Naive thymus-derived CD4-positive, alpha-beta T cell (primary cell): Measurements from ENCODE around the gene ASAP2. TPM values are rescaled to one million over a fixed set of nuclear protein-coding genes. Genes with fewer than 3 reads are reported as not detected.

Experiments
- ATAC-seq: fragments of 150-1000 bp; cut with Tn5 transposase; 2 replicates; pipeline ENCODE4 v1.10.0; 2021; ENCODE audit warnings: mild to moderate bottlenecking, moderate library complexity
- CTCF ChIA-PET: fragments of 350-600 bp; sonication (Branson Sonifier 250); formaldehyde crosslinking; loops from one replicate; lab custom pipeline; 2021; ENCODE audit warnings: antibody characterized with exemption; lab: Charles Lee
- POLR2A ChIA-PET: fragments of 350-600 bp; sonication (Branson Sonifier 250); formaldehyde crosslinking; loops from one replicate; lab custom pipeline; 2021; ENCODE audit warnings: antibody characterized with exemption, inconsistent platforms; lab: Charles Lee
- DNase-seq, 9 donors: peaks; one replicate each; pipeline versions ENCODE4 v3.0.0 to v3.0.0-alpha.2; 2020 to 2022; ENCODE audit warnings: mixed read lengths in 1 of 9
- H3K27ac ChIP-seq: one replicate; pipeline ENCODE4 v1.7.0; 2013; ENCODE audit warnings: mild to moderate bottlenecking, low read depth, low read length, moderate library complexity
- H3K27me3 ChIP-seq, 2 donors: one replicate each; pipeline ENCODE4 v1.7.0; 2013; ENCODE audit warnings: low read length in 2 of 2, mild to moderate bottlenecking in 2 of 2, moderate library complexity in 2 of 2; ENCODE audit not compliant: control insufficient read depth in 2 of 2, insufficient read depth in 2 of 2
- H3K36me3 ChIP-seq, 3 experiments: 1 replicate in 2 of 3; 2 replicates in 1 of 3; pipeline ENCODE4 v1.7.0; 2013; ENCODE audit warnings: low read length in 3 of 3, mild to moderate bottlenecking in 3 of 3, moderate library complexity in 1 of 3; ENCODE audit not compliant: insufficient read depth in 3 of 3, control insufficient read depth in 2 of 3
- H3K4me1 ChIP-seq, 2 donors: one replicate each; pipeline ENCODE4 v1.7.0; 2013; ENCODE audit warnings: low read length in 2 of 2, mild to moderate bottlenecking in 2 of 2, moderate library complexity in 1 of 2; ENCODE audit not compliant: control insufficient read depth in 2 of 2, insufficient read depth in 2 of 2
- H3K4me3 ChIP-seq: 2 replicates; pipeline ENCODE4 v1.7.0; 2013; ENCODE audit warnings: mild to moderate bottlenecking, low read length
- H3K9me3 ChIP-seq, 3 experiments: 1 replicate in 2 of 3; 2 replicates in 1 of 3; pipeline ENCODE4 v1.7.0; 2013; ENCODE audit warnings: low read length in 3 of 3; ENCODE audit not compliant: control insufficient read depth in 2 of 3
- H3K27ac Mint-ChIP-seq, 9 donors: one replicate each; pipeline ENCODE4 v1.8.0; 2020 to 2022; ENCODE audit warnings: mixed read lengths in 9 of 9, mild to moderate bottlenecking in 8 of 9, moderate library complexity in 5 of 9, inconsistent platforms in 2 of 9
- H3K27me3 Mint-ChIP-seq, 5 donors: one replicate each; pipeline ENCODE4 v1.8.0; 2021 to 2022; ENCODE audit warnings: mixed read lengths in 5 of 5, mild to moderate bottlenecking in 1 of 5
- H3K36me3 Mint-ChIP-seq, 5 donors: one replicate each; pipeline ENCODE4 v1.8.0; 2020 to 2022; ENCODE audit warnings: mixed read lengths in 5 of 5, mild to moderate bottlenecking in 3 of 5, inconsistent platforms in 1 of 5
- H3K4me1 Mint-ChIP-seq, 7 donors: one replicate each; pipeline ENCODE4 v1.8.0; 2020 to 2022; ENCODE audit warnings: mixed read lengths in 7 of 7, mild to moderate bottlenecking in 3 of 7, inconsistent platforms in 1 of 7
- H3K4me3 Mint-ChIP-seq, 10 donors: one replicate each; pipeline ENCODE4 v1.8.0; 2020 to 2022; ENCODE audit warnings: mild to moderate bottlenecking in 10 of 10, mixed read lengths in 10 of 10, moderate library complexity in 6 of 10, inconsistent platforms in 2 of 10
- H3K9me3 Mint-ChIP-seq, 11 donors: one replicate each; pipeline ENCODE4 v1.8.0; 2020 to 2022; ENCODE audit warnings: mixed read lengths in 11 of 11, mild to moderate bottlenecking in 4 of 11, inconsistent platforms in 1 of 11, moderate library complexity in 1 of 11
- intact Hi-C, 2 donors: fragments of 100-400 bp; cut with micrococcal nuclease; formaldehyde crosslinking; loops; one replicate each; pipeline ENCODE4 v1.15.1; 2023
- polyA plus RNA-seq, 2 donors: library from polyadenylated mRNA; unstranded; fragments of 300-500 nt; fragmentation: Illumina TruSeq; gene quantifications; one replicate each; pipeline ENCODE4 v1.2.3, GENCODE V29; 2021
- total RNA-seq, 6 experiments: library from RNA in 5 of 6; stranded (reverse) in 5 of 6; gene quantifications; 1 replicate in 5 of 6; 2 replicates in 1 of 6; pipeline ENCODE4 v1.2.3 and lab custom pipeline; 2021 to 2026

ASAP2 gene
- total and polyA plus RNA-seq, 7 experiments from 2014 or later = 0.10 to 1.2 (median 0.45) TPM; not detected in 4

- Histone ChIP-seq H3K27me3 (no peaks in the 10 kb centered on the region), H3K36me3 (no peaks in the 10 kb centered on the region), H3K4me3 (no peak overlapping the region), H3K4me1 (no peaks in the 10 kb centered on the region), H3K9me3 (no peaks in the 10 kb centered on the region), H3K27ac (no peak overlapping the region)
- intact Hi-C loops = no loop called here
- Mint-ChIP-seq H3K36me3 (no peaks in the 10 kb centered on the region), H3K4me3 (no peak overlapping the region), H3K27ac (no peak overlapping the region), H3K9me3 (no peaks in the 10 kb centered on the region), H3K4me1 (no peaks in the 10 kb centered on the region), H3K27me3 (peaks cover 0 to 4% (median 0%) of the 10 kb centered on the region in 5 donors)
- ChIA-PET CTCF (no interaction called here), POLR2A (no interaction called here)
- DNase-seq (no peak), ATAC-seq (no peak)
Measured at GRCh38 chr2:9379391-9379755, 172.8 kb downstream of the ASAP2 start.

GRCh38 chr2:9380702-9381628 lies 174.4 kb downstream of the ASAP2 start:
- Histone ChIP-seq H3K4me3 (no peak overlapping the region), H3K36me3 (no peaks in the 10 kb centered on the region), H3K27me3 (no peaks in the 10 kb centered on the region), H3K4me1 (no peaks in the 10 kb centered on the region), H3K9me3 (no peaks in the 10 kb centered on the region), H3K27ac (no peak overlapping the region)
- POLR2A ChIA-PET = no interaction called here
- ATAC-seq (no peak), DNase-seq (no peak)
- no peaks in the 10 kb centered on the region for H3K4me1 Mint-ChIP-seq
- CTCF ChIA-PET = no interaction called here
- H3K27me3 Mint-ChIP-seq = peaks cover 0 to 4% (median 0%) of the 10 kb centered on the region in 5 donors
- intact Hi-C loops = no loop called here
- H3K9me3 Mint-ChIP-seq = no peaks in the 10 kb centered on the region
- H3K27ac Mint-ChIP-seq = no peak overlapping the region
- no peak overlapping the region for H3K4me3 Mint-ChIP-seq
- H3K36me3 Mint-ChIP-seq = no peaks in the 10 kb centered on the region

GRCh38 chr2:9382604-9383235 lies 176.1 kb downstream of the ASAP2 start:
- POLR2A ChIA-PET = no interaction called here
- no peaks in the 10 kb centered on the region for H3K4me1 Mint-ChIP-seq
- no peaks in the 10 kb centered on the region for H3K36me3 ChIP-seq
- H3K9me3 Mint-ChIP-seq = peaks cover 0 to 4% (median 0%) of the 10 kb centered on the region in 11 donors
- intact Hi-C loops = no loop called here
- DNase-seq (no peak), ATAC-seq (no peak)
- CTCF ChIA-PET = no interaction called here
- H3K4me1 ChIP-seq = no peaks in the 10 kb centered on the region
- H3K36me3 Mint-ChIP-seq = no peaks in the 10 kb centered on the region
- no peaks in the 10 kb centered on the region for H3K9me3 ChIP-seq
- no peaks in the 10 kb centered on the region for H3K27me3 ChIP-seq
- no peak overlapping the region for H3K4me3 ChIP-seq
- H3K27me3 Mint-ChIP-seq = no peaks in the 10 kb centered on the region
- H3K27ac Mint-ChIP-seq = no peak overlapping the region
- no peak overlapping the region for H3K4me3 Mint-ChIP-seq
- no peak overlapping the region for H3K27ac ChIP-seq

- intact Hi-C loops = no loop called here
- no peaks in the 10 kb centered on the region for H3K4me1 ChIP-seq
- no peaks in the 10 kb centered on the region for H3K36me3 ChIP-seq
- no peak overlapping the region for H3K4me3 Mint-ChIP-seq
- ATAC-seq (no peak), DNase-seq (no peak)
- no peaks in the 10 kb centered on the region for H3K4me1 Mint-ChIP-seq
- H3K27me3 ChIP-seq = no peaks in the 10 kb centered on the region
- no peaks in the 10 kb centered on the region for H3K9me3 ChIP-seq
- H3K36me3 Mint-ChIP-seq = no peaks in the 10 kb centered on the region
- peaks cover 0 to 4% (median 0%) of the 10 kb centered on the region in 11 donors for H3K9me3 Mint-ChIP-seq
- CTCF ChIA-PET = no interaction called here
- H3K4me3 ChIP-seq = no peak overlapping the region
- no peak overlapping the region for H3K27ac ChIP-seq
- POLR2A ChIA-PET = no interaction called here
- no peaks in the 10 kb centered on the region for H3K27me3 Mint-ChIP-seq
- H3K27ac Mint-ChIP-seq = no peak overlapping the region
Measured at GRCh38 chr2:9384521-9384920, 177.9 kb downstream of the ASAP2 start.

- ChIA-PET CTCF (no interaction called here), POLR2A (no interaction called here)
- no peaks in the 10 kb centered on the region for H3K4me1 ChIP-seq
- Mint-ChIP-seq H3K27ac (no peak overlapping the region), H3K4me1 (peaks cover 0 to 2% (median 0%) of the 10 kb centered on the region in 7 donors), H3K36me3 (no peaks in the 10 kb centered on the region), H3K27me3 (no peaks in the 10 kb centered on the region), H3K9me3 (peaks cover 0 to 4% (median 0%) of the 10 kb centered on the region in 11 donors), H3K4me3 (no peak overlapping the region)
- H3K9me3 ChIP-seq = no peaks in the 10 kb centered on the region
- intact Hi-C loops = no loop called here
- ATAC-seq = no peak
- DNase-seq = no peak
- H3K27me3 ChIP-seq = no peaks in the 10 kb centered on the region
- no peak overlapping the region for H3K4me3 ChIP-seq
- H3K27ac ChIP-seq = no peak overlapping the region
- H3K36me3 ChIP-seq = no peaks in the 10 kb centered on the region
Measured at GRCh38 chr2:9385841-9386240, 179.2 kb downstream of the ASAP2 start.

GRCh38 chr2:9388199-9388681 lies 181.6 kb downstream of the ASAP2 start:
- no peak for DNase-seq
- H3K36me3 ChIP-seq = no peaks in the 10 kb centered on the region
- intact Hi-C loops = no loop called here
- Mint-ChIP-seq H3K36me3 (no peaks in the 10 kb centered on the region), H3K4me3 (no peak overlapping the region), H3K9me3 (peaks cover 0 to 4% (median 0%) of the 10 kb centered on the region in 11 donors), H3K4me1 (peaks cover 0 to 2% (median 0%) of the 10 kb centered on the region in 7 donors), H3K27ac (no peak overlapping the region), H3K27me3 (peaks cover 0 to 2% (median 0%) of the 10 kb centered on the region in 5 donors)
- no peak for ATAC-seq
- ChIA-PET POLR2A (no interaction called here), CTCF (no interaction called here)
- H3K4me1 ChIP-seq = no peaks in the 10 kb centered on the region
- no peak overlapping the region for H3K4me3 ChIP-seq
- H3K27ac ChIP-seq = no peak overlapping the region
- H3K27me3 ChIP-seq = no peaks in the 10 kb centered on the region
- H3K9me3 ChIP-seq = no peaks in the 10 kb centered on the region
